ENCODE results near the gene CRTAC1.

- TF ChIP-seq POLR2AphosphoS5 (IDR thresholded peaks at IDR 0.05; ENCODE audit: low read depth, low read length) (no peak), POLR2A (IDR thresholded peaks at IDR 0.05; ENCODE audit: low read depth, low read length) (no peak), TAF1 (IDR thresholded peaks at IDR 0.05; ENCODE audit: low read depth, low read length) (no peak)
Measured at GRCh38 chr10:97913614-97914013, 116.8 kb downstream of the CRTAC1 start.

Data from GM12891 (cell line).